Neural crest cell (in vitro differentiated cells): ENCODE results near the gene C9orf43. TPM values are rescaled to one million over a fixed set of nuclear protein-coding genes. Genes with fewer than 3 reads are reported as not detected.

Source experiments
- DNase-seq: peaks from one replicate; pipeline ENCODE4 v3.0.0; 2021; ENCODE audit warnings: low read depth, mixed read lengths, low spot score
- H3K27ac Mint-ChIP-seq: one replicate; pipeline ENCODE4 v1.8.0; 2021; ENCODE audit warnings: mild to moderate bottlenecking, mixed read lengths; ENCODE audit not compliant: unreplicated experiment
- H3K27me3 Mint-ChIP-seq: 2 replicates; pipeline ENCODE4 v1.8.0; 2021; ENCODE audit warnings: low read depth, mild to moderate bottlenecking, mixed read lengths
- H3K36me3 Mint-ChIP-seq: 2 replicates; pipeline ENCODE4 v1.8.0; 2021; ENCODE audit warnings: low read depth, mild to moderate bottlenecking, mixed read lengths
- H3K4me1 Mint-ChIP-seq: 2 replicates; pipeline ENCODE4 v1.8.0; 2021; ENCODE audit warnings: mixed read lengths
- H3K4me3 Mint-ChIP-seq: one replicate; pipeline ENCODE4 v1.8.0; 2021; ENCODE audit warnings: mild to moderate bottlenecking, mixed read lengths
- H3K9me3 Mint-ChIP-seq: 2 replicates; pipeline ENCODE4 v1.8.0; 2021; ENCODE audit warnings: mixed read lengths
- CTCF ChIP-seq: fragments of 200-600 bp; sonication (generic); conservative IDR thresholded peaks from 2 replicates; pipeline ENCODE4 v1.5.0; 2021; ENCODE audit warnings: antibody characterized with exemption, mild to moderate bottlenecking
- total RNA-seq: library from RNA; stranded (reverse); gene quantifications from 2 replicates; pipeline ENCODE4 v1.2.1, GENCODE V29; 2021

Gene C9orf43
- total RNA-seq, 1 donor from 2014 or later: 0.77 TPM

DNA sequence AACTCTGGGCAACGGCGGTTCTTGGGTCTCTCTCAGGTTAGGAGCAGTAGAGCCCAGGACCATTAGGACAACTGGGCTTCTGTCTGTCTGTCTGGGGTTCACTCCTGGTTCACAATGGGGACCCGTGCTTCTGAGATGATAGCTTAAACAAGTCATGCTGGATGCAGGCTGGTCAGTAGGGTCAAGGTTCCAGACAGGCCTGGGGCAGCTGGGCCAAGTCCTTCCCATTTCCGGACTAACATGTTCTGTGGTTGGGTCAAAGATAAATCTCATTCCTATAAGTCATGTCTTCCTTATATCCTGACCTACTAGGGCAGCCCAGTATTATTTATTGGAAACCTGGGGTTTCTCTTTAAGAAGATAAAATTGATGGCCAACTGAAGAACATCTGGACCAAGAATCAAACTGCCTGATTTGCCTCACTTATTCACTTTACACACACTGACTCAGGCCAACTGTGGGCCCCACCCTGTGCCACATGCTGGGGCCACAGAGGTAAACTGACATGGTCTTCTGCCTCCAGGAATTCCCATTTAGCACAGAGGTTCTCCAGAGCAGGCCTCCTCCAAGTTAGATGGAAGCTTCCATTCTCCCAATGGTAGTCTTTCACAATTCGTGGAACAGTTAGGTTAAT lies 42.1 kb upstream of the C9orf43 start:
- H3K4me3 Mint-ChIP-seq: no peak overlapping the region
- no peak overlapping the region for H3K27ac Mint-ChIP-seq
- no peak for TF ChIP-seq CTCF

DNA sequence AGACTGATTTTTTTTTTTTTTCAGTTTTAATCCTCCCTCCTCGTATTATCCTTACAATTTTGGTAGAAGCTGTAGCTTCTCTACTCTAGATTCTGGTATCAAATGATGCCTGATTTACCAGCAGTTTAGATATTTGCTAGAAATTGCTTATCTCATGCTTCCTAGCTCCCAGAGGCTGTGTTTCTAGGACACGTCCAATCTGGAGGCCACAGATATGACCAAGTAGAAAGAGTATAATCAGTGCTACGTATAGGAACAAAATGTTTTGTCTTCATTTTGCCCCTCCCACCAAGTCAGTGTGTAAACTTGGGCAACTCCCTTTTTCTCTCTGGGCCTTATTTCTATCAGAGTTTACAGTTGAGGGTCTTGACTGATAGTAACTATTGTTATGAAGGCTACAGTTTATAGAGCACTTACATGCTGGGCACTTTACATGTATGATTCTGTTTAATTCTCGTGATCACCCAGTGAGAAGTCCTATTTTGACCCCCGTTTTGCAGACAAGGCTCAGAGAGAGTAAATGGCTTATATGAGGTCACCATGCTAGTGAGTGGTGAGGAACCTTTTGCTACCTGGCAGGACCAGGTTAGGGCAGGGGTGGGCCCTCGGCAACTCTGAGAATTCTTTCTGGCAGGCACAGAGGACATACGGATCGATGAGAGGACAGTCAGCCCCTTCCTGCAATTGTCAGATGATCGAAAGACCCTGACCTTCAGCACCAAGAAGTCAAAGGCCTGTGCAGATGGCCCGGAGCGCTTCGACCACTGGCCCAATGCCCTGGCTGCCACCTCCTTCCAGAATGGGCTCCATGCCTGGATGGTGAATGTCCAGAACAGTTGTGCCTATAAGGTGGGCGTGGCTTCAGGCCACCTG lies 41.3 kb upstream of the C9orf43 start:
- H3K27me3 Mint-ChIP-seq: no peaks in the 10 kb centered on the region
- no peaks in the 10 kb centered on the region for H3K4me1 Mint-ChIP-seq
- no peak overlapping the region for H3K4me3 Mint-ChIP-seq
- no peak for TF ChIP-seq CTCF
- H3K9me3 Mint-ChIP-seq: no peaks in the 10 kb centered on the region
- no peaks in the 10 kb centered on the region for H3K36me3 Mint-ChIP-seq
- DNase-seq: no peak
- H3K27ac Mint-ChIP-seq: no peak overlapping the region

More for the DNA sequence above, 42.1 kb upstream of the C9orf43 start:
- Mint-ChIP-seq H3K36me3 (no peaks in the 10 kb centered on the region), H3K27me3 (no peaks in the 10 kb centered on the region), H3K9me3 (no peaks in the 10 kb centered on the region), H3K4me1 (no peaks in the 10 kb centered on the region)
- DNase-seq: no peak

DNA sequence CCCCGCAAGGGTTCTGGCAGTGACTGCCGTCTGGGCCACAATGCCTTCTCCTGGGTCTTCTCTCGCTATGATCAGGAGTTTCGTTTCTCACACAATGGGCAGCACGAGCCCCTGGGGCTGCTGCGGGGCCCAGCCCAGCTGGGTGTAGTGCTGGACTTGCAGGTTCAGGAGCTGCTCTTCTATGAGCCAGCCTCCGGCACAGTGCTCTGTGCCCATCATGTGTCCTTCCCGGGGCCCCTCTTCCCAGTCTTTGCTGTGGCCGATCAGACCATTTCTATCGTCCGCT lies 40.7 kb upstream of the C9orf43 start:
- Mint-ChIP-seq H3K27ac (no peak overlapping the region), H3K4me1 (no peaks in the 10 kb centered on the region), H3K27me3 (no peaks in the 10 kb centered on the region)

GRCh38 chr9:113370806-113371325 lies 39.7 kb upstream of the C9orf43 start:
- Mint-ChIP-seq H3K9me3 (no peaks in the 10 kb centered on the region), H3K27me3 (no peaks in the 10 kb centered on the region), H3K4me1 (peaks cover 6% of the 10 kb centered on the region), H3K36me3 (no peaks in the 10 kb centered on the region), H3K4me3 (no peak overlapping the region), H3K27ac (no peak overlapping the region)
- TF ChIP-seq CTCF: no peak
- no peak for DNase-seq

More for the DNA sequence above, 40.7 kb upstream of the C9orf43 start:
- no peak for DNase-seq
- Mint-ChIP-seq H3K36me3 (no peaks in the 10 kb centered on the region), H3K4me3 (no peak overlapping the region), H3K9me3 (no peaks in the 10 kb centered on the region)
- TF ChIP-seq CTCF: no peak

DNA sequence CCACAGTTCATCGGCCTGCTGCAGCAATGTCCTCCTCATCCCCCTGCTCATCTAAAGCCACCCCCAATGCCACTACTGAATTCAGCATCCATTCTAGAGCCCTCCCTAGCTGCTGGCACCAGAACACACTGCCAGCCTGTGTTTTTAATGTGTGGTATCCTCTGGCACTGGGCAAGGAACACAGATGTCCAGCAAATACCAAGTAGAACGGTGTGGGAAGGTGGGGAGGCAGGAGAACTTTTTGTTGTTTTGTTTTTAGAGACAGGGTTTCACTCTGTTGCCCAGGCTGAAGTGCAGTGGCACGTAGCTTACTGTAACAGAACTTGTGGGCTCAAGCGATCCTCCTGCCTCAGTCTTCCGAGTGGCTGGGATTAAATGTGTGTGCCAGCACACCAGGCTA lies 38.5 kb upstream of the C9orf43 start:
- H3K9me3 Mint-ChIP-seq: no peaks in the 10 kb centered on the region
- no peak overlapping the region for H3K27ac Mint-ChIP-seq
- TF ChIP-seq CTCF: no peak
- H3K36me3 Mint-ChIP-seq: no peaks in the 10 kb centered on the region
- no peak overlapping the region for H3K4me3 Mint-ChIP-seq
- peaks cover 6% of the 10 kb centered on the region for H3K4me1 Mint-ChIP-seq
- no peaks in the 10 kb centered on the region for H3K27me3 Mint-ChIP-seq
- no peak for DNase-seq
